CD1c-positive myeloid dendritic cell (primary cell): ENCODE data around the gene BMF.
"Not testable (repeated sequence)": the region's sequence is repeated elsewhere in the genome, so short reads cannot be mapped to it uniquely, and the experiment has no call there.

Source experiments
- DNase-seq: peaks from one replicate; pipeline ENCODE4 v3.0.0-alpha.2; 2016; ENCODE audit errors: extremely low spot score

The BMF gene

DNA sequence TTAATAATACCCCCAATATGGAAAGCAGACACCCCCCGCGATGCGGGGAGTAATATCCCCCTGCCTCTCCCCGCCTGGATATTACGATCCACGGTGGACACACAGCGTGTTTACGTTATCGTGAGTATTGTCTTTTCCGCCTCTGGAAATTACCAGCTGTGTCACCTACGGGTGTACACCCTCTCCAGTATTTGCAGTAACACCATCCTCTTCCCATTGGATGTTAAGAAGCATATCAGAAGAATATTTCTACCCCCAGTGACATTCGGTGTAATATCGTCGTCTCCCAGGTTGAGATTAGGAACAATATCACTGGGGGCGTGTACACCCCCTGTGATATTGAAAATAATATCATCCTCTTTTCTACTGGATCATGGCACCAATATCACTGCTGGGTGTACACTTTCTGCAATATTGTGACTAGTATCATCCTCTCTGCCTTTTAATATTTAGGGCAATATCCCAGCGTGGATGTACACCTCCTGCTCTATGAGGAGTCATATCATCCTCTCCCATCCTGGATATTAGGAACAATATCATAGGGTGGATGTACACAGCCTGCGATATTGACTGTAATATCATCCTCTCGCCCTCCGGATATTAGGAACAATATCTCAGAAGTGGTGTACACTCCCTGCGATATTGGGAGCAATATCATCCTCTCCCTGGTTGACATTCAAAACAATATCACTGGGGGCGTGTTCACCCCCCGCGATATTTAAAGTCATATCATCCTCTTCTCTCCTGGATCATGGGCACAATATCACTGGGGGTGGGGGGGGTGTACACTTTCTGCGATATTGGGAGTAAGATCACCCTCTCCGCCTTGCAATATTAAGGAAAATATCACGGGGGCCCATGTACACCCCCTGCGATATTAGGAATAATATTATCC, 20.3 kb upstream of the BMF start:
- DNase-seq = no peak

GRCh38 chr15:40125950-40126349, 17.3 kb upstream of the BMF start:
- DNase-seq = no peak

DNA sequence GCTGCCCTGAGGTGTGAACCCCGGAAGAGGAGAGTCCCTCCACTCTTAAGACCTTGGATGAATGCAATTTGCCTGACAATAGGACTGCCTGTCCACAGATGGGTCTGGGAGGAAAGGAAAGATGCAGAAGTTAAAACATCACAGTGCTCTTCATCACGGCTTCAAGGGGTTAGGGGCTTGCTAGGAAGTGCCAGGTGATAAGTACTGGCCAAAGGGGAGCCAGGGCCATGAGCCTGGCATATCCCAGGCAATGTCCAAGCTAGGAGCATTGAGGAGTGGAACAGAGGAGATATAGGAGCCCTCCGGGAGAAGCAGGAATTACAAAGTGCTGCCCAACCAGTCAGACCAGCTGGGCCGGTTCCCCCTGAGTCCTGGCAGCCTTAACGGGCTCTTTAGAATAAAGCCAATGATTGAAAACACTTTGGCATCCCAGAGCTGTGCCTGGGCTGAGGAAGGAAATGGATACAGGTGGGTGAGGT, 16.2 kb upstream of the BMF start:
- DNase-seq = not testable (repeated sequence)

DNA sequence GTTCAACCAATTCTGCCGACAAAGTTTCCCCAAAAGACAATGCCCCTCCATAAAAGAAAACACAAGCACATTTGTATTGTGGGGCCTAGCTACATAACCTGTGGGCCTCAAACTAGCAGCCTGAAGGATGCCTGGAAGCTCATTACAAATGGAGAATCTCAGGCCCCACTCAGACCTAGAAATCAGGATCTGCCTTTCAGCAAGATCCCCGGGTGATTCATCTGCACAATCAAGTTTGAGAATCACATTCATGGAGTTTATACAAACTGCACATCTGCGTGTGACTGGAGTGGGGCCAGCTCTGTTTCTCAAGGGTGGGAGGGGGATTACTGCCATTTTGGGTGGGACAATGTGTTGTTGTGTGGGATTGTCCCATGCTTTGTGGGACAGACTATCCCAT, 15.7 kb upstream of the BMF start:
- DNase-seq = not testable (repeated sequence)

DNA sequence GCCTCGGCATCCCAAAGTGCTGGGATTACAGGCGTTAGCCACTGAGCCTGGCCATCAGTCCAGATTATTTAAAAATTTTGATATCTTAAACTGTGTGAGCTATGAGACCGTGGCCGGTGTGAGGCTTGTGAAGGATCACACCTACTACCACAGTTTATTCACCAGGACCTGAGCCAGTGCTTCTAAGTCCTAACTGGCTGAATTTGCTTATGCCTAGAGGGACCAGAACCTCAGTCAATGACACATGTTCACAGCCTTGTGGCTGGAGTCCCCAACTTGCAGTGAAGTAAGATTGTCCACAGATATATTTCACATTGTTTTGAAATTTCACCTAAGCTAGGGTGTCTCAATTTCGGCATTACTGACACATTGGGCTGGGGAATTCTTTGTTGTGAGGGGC, 15.2 kb upstream of the BMF start:
- DNase-seq = not testable (repeated sequence)

DNA sequence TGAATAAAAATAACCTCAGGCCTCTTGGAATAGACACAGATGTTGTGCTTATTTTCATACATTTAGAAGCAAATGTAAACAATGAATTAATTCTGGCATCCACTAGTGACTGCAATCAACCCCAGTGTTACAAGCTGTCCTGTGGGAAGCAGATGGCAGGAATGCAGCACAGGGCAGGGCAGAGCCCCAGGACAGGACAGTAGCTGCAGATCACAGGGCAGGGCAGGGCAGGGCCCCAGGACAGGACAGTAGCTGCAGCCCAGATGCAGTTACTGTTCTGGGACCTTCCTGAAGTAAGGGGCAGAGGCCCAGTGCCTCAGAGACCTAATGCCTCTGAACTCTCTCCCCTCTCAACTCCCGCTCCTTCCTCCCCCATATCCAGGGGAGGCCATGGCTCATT, 14.3 kb upstream of the BMF start:
- not testable (repeated sequence) for DNase-seq

- peak; percentile 87 for DNase-seq
Observed at GRCh38 chr15:40121911-40122638, 13.4 kb upstream of the BMF start.

DNA sequence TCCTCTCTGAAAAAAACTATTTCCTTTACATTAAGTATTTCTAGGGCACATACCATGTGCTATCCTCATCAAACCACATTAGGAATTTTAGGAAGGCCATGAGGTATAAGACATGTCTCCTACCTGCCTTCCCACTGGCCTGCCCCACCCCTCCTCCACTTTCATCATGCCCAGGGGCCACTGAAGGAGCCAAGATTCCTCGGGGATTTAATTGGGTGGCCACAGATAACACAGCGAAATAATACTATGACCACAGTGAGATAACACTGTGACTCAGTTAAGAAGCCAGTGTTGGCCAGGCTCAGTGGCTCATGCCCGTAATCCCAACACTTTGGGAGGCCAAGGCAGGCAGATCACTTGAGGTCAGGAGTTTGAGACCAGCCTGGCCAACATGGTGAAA, 9.8 kb upstream of the BMF start:
- no peak for DNase-seq

GRCh38 chr15:40115670-40116093, 7.0 kb upstream of the BMF start:
- DNase-seq = peak; percentile 83

DNA sequence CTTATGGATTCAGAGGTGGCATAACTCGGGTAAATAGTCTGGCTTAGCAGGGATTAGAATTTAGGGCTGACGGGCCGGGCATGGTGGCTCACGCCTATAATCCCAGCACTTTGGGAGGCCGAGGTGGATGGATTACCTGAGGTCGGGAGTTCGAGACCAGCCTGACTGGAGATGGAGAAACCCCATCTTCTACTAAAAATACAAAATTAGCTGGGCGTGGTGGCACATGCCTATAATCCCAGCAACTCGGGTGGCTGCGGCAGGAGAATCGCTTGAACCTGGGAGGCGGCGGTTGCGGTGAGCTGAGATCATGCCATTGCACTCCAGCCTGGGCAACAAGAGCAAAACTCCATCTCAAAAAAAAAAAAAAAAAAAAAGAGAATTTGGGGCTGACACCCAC, 6.4 kb upstream of the BMF start:
- DNase-seq = not testable (repeated sequence)

DNA sequence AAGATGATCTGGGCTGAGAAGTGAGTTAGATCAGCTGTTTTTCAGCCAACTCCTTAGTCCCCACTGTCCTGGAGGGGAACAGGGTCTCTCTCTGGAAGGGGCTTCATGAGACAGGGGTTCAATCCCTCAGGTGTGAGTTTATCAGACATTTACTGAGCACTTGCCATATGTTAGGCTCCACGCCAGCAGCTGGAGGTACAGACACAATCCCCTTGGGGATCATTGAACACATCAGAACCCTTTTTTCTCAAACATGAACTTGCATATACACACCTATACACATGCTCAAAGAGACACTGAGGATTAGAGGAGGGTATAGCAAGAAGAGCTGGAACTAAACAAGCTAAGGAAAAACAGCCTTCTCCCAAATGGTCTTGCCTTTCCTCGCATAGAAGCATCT, 5.5 kb upstream of the BMF start:
- no peak for DNase-seq

DNA sequence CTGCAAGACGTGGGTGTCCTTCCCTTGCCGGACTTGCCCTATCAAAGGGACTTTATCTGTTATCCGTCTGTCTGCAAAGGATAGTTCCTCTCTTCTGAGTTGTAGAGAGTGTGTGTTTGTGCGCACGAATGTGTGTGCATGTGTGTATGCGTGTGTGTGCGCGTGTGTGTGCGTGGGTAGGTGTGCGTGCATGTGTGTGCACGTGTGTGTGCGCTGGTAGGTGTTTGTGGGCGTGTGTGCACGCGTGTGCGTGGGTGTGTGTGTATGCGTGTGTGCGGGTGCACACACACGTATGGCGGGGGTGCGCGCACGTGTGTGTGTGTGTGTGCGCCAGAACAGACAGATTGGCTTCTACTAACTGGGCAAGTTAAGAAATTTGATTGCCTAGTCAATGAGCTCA, 4.1 kb upstream of the BMF start:
- no peak for DNase-seq

DNA sequence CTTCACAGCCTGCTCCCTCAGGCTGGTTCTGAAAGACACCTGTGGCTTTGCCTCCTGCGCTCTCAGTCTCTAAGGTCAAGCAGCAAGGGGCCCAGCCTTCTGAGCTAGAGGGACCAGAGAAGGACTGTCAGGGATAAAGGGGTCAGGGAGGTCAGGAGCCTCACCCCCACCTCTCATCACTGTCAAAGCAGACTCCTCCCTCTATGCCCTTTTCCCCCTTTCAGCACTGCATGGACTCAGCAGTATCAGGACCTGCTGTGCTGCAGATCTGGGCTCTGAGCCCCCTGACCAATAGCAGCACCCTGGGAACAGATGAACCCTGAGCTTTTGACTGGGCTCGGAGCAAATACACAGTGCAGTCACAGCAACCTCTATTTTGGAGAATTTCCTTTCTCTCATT, 3.2 kb upstream of the BMF start:
- no peak for DNase-seq

- DNase-seq = no peak
Observed at GRCh38 chr15:40110866-40111550, 2.3 kb upstream of the BMF start.

DNA sequence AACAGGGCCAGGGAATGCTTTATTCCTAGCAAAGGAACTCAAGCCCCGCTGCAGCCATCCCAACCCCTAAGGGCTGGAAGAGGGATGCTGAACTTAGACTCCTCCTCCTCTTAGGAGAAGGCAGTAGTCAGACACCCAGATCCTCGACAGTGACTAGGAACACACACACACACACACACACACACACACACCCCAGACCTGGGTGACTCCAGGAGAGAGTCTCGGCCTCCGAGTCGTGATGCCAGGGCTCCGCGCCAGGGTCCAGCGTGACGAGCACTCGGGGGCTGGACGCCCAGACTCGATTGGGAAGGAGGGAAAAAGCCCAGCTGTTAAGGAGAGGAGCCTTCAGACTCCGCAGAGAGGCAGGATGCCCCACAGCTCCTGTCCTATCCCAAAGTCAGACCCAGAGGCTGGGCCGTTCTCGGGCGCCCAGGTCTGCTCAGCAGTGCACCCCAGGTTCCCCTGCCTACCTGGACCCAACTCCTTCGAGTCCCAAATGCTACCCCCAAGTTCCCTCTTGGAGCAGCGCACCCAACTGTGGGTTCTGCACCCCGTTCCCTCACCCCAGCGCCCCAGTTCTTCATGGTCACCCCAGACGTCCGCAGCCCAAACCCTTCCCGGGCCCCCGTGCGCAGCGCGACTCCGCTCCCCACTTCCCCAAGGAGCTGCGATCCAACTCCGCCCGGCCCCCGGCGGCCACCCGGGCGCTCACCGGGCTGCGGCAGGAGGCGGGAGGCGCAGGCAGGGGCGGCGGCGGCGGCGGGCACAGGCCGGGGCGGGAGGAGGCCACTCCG, 421 bp downstream of the BMF start:
- DNase-seq = no peak

DNA sequence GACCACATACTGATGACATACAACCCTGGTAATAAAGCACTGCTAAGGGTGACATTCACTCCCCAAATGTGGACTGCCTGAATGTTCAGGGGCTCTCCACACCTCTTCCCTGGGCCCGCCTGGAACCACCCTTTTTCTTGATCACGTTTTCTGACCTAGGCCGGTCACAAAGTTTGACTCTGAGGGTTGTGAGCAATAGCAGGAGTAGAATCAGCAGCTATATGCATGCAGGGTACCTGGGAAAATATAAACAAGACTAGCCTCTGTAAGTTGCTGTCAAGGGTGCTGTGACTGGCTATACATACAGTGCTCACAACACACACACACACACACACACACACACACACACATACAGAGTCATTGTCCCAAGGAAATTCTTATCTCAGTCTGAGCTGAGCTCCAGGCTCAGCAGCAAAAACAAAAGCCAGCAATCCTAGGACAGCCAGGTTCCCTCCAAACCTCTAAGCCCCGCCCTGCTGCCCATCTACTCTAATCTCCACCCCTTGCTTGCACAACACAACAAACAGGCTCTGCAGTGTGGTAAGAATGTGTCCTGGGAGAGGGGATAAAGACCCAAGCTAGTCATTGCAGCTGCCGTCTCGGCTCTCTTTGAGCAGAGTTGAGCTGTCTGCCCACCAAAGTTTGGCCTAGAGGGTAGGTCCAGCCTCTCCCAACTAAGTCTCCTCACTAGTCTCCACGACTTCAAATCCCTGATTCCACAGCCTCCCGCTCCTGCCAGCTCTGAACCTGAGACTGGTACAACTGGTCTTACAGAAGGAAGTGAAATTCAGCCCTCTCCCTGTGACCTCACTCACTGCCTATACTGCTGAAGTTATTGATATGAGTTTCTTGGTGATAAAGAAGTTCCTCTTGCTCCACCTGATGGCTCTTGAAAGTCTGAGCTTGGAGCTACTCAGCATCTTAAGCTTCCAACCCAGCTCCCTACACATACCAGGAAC, 2.2 kb downstream of the BMF start:
- DNase-seq = peak; percentile 87

- DNase-seq = no peak
Observed at GRCh38 chr15:40105517-40106202, 3.0 kb downstream of the BMF start.

GRCh38 chr15:40104865-40105516, 3.7 kb downstream of the BMF start:
- peak; percentile 85 for DNase-seq

DNA sequence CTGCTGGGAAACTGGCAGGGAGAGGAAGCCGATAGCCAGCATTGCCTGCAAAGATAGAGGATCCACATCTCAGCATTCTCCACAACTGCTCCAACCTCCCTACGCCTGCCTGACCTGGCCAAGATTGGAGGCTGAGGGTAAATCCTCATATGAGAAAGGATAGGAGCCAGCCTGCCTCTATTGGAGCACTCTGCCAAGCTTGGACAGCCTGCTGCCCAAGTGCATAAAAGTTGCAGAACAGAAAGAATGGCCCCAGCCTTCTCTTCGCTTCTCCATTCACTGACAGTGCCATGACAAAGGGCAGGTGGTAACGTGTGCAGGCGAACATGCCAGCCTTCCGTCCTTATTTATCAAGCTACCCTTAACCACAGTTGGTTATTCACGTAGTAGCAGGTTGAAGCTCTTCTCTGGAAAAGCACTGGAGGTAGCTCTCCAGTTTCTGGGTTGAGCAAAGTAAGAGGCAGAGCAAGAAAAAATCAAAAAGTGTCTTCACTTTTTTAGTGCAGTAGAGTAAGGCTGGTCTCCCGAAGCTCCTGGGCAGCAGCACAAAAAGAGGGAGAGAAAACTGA, 4.3 kb downstream of the BMF start:
- no peak for DNase-seq
